Prostate gland (tissue), 2 donors: ENCODE results near the gene DBN1. TPM values are rescaled to one million over a fixed set of nuclear protein-coding genes. Genes with fewer than 3 reads are reported as not detected.

Experiments
- DNase-seq: peaks from one replicate; pipeline ENCODE4 v3.0.0-alpha.2; 2019; ENCODE audit warnings: low spot score
- H3K27ac ChIP-seq, 2 donors: fragments of 200-600 bp; sonication (generic); 2 replicates each; pipeline ENCODE4 v1.5.1; 2017 to 2019
- H3K27me3 ChIP-seq: fragments of 200-600 bp; sonication (generic); replicated peaks from 2 replicates; pipeline ENCODE4 v1.5.1; 2019; ENCODE audit not compliant: insufficient read depth
- H3K36me3 ChIP-seq, 2 donors: fragments of 200-600 bp; sonication (generic); 1 replicate in 1 of 2; 2 replicates in 1 of 2; pipeline versions ENCODE4 v1.5.1 to v1.8.1; 2017 to 2019
- H3K4me1 ChIP-seq: fragments of 200-600 bp; sonication (generic); replicated peaks from 2 replicates; pipeline ENCODE4 v1.5.1; 2019
- H3K4me3 ChIP-seq, 2 donors: fragments of 200-600 bp; sonication (generic); 2 replicates each; pipeline ENCODE4 v1.5.1; 2017 to 2019
- H3K9me3 ChIP-seq: fragments of 200-600 bp; sonication (generic); 2 replicates; pipeline ENCODE4 v1.5.1; 2017
- POLR2A ChIP-seq: fragments of 450-650 bp; IDR thresholded peaks from one replicate; pipeline ENCODE4 v1.6.1; 2016; ENCODE audit warnings: antibody characterized with exemption, mild to moderate bottlenecking
- POLR2AphosphoS5 ChIP-seq: sonication (generic); formaldehyde crosslinking; IDR thresholded peaks from one replicate; pipeline ENCODE4 v1.6.1; 2017; ENCODE audit warnings: antibody characterized with exemption
- WGBS: methylation state at CpG from one replicate; pipeline ENCODE4 v1.1.5; 2018; 5-methylcytosine and 5-hydroxymethylcytosine counted together
- intact Hi-C: fragments of 100-400 bp; cut with DNase I; formaldehyde crosslinking; loops from one replicate; pipeline ENCODE4 v1.14.2; 2022
- total RNA-seq, 2 donors: library from RNA; depleted of rRNA; stranded (reverse); fragments of >200 nt; gene quantifications; one replicate each; pipeline ENCODE4 v1.1.0, GENCODE V29; 2016
- TF ChIP-seq, protein P1 (sequence below), 4 experiments: fragments of 200-600 bp in 2 of 4; fragments of 450-650 bp in 2 of 4; sonication (generic) in 2 of 4; IDR thresholded peaks; 1 replicate in 3 of 4; 2 replicates in 1 of 4; pipeline ENCODE4 v1.5.1; 2016 to 2019; ENCODE audit warnings: antibody characterized with exemption in 4 of 4, mild to moderate bottlenecking in 2 of 4, moderate library complexity in 2 of 4

Gene DBN1
- total RNA-seq, 2 donors from 2014 or later = 33.1 to 65.1 TPM

DNA sequence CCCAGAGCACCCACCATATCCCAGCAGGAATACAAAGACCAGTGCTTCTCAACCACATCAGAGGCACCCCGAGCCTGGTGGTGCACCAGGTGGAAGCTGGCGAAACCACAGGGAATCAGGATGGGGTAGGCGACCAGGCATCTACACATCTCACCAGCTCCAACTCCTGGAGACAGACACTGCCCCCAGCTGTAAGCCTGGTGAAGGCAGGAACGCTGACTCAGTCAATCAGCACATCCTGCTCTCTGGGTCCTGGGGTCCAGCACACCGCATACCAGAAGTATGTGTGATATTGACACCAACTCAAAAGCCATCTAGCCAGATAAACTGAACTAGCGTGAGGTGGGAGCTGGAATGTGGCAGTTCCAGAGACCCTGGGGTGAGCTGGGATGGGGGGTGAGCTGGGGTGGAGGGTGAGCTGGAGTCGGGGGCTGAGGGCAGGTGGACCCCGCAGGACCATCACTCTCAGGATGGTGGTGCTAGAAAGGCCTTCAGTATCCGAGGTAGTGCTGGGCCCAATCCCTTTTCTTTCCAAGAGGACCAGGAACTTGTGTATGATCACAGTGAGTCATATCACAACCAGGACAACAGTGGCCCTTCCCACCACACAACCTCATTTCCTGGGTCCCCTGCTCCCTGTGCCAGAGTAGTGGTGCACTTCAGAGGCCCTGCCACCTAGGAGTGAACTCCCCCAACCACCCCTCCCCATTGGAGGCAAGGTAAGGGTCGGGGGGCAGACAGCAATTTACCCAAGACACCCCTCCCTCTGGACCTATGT is 2.5 kb downstream of the DBN1 start:
- H3K9me3 ChIP-seq = no peaks in the 10 kb centered on the region
- DNase-seq = no peak
- TF ChIP-seq, protein P1, sequence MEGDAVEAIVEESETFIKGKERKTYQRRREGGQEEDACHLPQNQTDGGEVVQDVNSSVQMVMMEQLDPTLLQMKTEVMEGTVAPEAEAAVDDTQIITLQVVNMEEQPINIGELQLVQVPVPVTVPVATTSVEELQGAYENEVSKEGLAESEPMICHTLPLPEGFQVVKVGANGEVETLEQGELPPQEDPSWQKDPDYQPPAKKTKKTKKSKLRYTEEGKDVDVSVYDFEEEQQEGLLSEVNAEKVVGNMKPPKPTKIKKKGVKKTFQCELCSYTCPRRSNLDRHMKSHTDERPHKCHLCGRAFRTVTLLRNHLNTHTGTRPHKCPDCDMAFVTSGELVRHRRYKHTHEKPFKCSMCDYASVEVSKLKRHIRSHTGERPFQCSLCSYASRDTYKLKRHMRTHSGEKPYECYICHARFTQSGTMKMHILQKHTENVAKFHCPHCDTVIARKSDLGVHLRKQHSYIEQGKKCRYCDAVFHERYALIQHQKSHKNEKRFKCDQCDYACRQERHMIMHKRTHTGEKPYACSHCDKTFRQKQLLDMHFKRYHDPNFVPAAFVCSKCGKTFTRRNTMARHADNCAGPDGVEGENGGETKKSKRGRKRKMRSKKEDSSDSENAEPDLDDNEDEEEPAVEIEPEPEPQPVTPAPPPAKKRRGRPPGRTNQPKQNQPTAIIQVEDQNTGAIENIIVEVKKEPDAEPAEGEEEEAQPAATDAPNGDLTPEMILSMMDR (IDR thresholded peaks at IDR 0.05) = no peak
- TF ChIP-seq POLR2A (no peak), POLR2AphosphoS5 (no peak)
- H3K27me3 ChIP-seq = no peaks in the 10 kb centered on the region
- 70% methylated on average over 10 of the region's 10 CpGs for WGBS
- peaks cover 10% of the 10 kb centered on the region for H3K4me1 ChIP-seq
- no peaks in the 10 kb centered on the region for H3K36me3 ChIP-seq
- no peak overlapping the region for H3K27ac ChIP-seq
- intact Hi-C loops = no loop called here
- no peak overlapping the region for H3K4me3 ChIP-seq

DNA sequence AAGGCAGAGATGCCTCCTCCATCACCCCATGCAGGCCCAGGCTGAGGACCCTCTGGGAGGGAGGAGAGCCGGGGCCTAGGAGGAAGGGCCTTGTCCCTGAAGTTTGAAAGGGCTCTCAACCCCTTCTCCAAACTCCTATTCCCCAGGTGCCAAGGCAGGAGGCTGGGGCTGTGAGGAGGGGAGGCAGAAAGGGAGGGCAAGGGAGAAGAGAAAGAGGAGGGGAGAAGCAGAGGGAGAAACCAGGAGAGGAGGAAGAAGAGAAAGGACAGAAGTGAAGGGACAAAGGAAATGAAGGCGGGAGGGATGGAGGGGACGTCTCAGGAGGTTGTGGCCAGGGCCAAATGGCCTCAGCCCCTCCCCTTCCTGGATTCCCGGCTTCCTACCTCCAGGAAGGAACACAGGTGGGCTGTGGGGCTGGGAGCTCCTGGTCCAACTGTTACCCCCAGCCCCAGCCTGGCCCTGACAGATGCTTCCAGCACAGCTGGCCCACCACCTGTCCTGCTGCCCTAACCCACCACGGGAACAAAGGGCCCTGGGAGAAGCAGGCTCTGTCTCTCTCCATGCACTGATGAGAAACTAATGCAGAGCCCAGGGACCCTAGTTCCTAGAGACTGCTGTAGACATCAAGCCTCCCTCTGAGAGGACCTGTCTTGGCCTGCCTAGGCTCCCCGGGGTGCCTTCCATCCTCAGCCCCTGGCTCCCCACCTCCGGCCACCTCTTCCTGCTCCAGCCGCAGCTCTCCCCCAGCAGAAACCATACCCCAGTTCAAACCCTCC is 3.5 kb downstream of the DBN1 start:
- Histone ChIP-seq H3K27me3 (no peaks in the 10 kb centered on the region), H3K27ac (no peak overlapping the region), H3K36me3 (no peaks in the 10 kb centered on the region), H3K4me1 (peaks cover 10% of the 10 kb centered on the region), H3K9me3 (no peaks in the 10 kb centered on the region), H3K4me3 (no peak overlapping the region)
- no peak for DNase-seq
- no peak for TF ChIP-seq POLR2A
- TF ChIP-seq, protein P1 (IDR thresholded peaks at IDR 0.05) = no peak
- TF ChIP-seq POLR2AphosphoS5 = no peak
- 64% methylated on average over 8 of the region's 8 CpGs for WGBS
- intact Hi-C loops = no loop called here

DNA sequence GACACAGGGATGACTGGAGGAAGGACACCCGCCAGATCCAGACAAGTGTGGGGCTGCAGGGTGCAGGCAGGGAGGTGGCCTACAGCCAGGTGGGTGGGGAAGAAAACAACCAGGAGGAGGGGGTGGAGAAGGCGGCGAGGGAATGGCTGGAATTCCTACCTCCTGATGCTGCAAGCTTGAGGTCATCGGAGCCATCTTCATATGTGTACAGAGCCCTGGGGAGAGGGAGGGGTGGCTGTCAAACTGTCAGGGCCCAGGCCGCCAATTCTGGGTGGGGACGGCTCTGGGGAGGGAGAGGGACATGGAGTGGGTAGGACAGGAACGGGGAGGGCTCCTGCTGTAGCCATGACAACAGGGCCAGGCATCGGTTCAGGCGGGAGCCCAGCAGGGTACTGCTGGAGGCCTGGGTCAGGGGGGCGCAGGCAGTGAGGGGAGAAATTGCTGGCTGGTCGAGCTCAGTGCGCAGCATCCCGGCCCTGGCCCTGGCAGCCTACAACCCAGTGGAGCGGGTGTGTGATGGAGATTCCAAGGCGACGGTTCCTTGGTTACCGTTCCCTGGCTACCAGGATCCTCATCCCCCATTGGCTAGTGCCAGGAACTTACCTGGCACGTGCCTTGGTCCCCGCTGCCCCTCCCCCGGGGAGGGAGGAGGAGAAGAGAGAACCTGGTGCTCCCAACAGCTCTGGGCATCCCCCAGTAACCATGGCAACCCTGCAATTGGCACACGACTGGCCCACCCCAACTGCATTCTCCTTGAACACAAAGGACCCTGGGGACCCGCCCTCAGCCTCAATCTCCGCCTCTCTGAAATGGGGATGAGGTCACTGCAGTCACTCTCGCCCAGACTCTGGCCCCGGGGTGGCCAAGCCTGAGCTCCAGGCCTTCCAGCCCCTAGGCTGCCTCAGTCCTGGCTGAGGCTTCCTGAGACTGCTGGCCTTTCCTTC is 4.5 kb downstream of the DBN1 start:
- H3K9me3 ChIP-seq = no peaks in the 10 kb centered on the region
- no peak overlapping the region for H3K27ac ChIP-seq
- peaks cover 10% of the 10 kb centered on the region for H3K4me1 ChIP-seq
- intact Hi-C loops = no loop called here
- no peaks in the 10 kb centered on the region for H3K36me3 ChIP-seq
- no peak for DNase-seq
- 55% methylated on average over 24 of the region's 25 CpGs for WGBS
- TF ChIP-seq, protein P1 (IDR thresholded peaks at IDR 0.05) = no peak
- TF ChIP-seq POLR2A (no peak), POLR2AphosphoS5 (no peak)
- H3K27me3 ChIP-seq = no peaks in the 10 kb centered on the region
- no peak overlapping the region for H3K4me3 ChIP-seq

DNA sequence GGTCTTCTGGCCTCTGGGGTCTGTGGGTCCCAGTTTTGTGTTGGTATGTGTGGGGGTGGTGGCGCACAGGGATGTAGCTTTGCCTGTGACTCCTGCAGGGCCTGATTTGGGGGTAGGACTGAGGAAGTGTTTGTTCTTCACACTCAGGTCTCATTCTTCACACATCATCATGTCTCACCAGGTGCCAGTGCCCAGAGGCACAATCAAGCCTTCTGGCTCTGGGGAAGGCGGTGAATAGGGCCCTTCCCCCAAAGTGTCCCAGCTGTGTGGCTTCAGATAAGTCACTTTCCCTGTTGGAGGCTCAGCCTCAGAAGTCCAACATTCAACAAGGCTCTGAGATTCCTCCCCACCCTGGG is 5.1 kb downstream of the DBN1 start:
- H3K27ac ChIP-seq = no peak overlapping the region

More for the DNA sequence above, 5.1 kb downstream of the DBN1 start:
- Histone ChIP-seq H3K9me3 (no peaks in the 10 kb centered on the region), H3K4me1 (peaks cover 10% of the 10 kb centered on the region), H3K27me3 (no peaks in the 10 kb centered on the region), H3K4me3 (no peak overlapping the region), H3K36me3 (no peaks in the 10 kb centered on the region)
- no peak for DNase-seq
- intact Hi-C loops = no loop called here
- WGBS = 89% methylated on average over 2 of the region's 2 CpGs
- TF ChIP-seq POLR2AphosphoS5 = no peak
- TF ChIP-seq, protein P1 (IDR thresholded peaks at IDR 0.05) = no peak
- TF ChIP-seq POLR2A = no peak
